ENCODE results near the gene ADM2.
"Not testable (repeated sequence)": the region's sequence is repeated elsewhere in the genome, so short reads cannot be mapped to it uniquely, and the experiment has no call there.

ADM2 gene

GRCh38 chr22:50526834-50527801 is 45.8 kb downstream of the ADM2 start:
- no peak for DNase-seq

- DNase-seq: no peak
Measured at GRCh38 chr22:50527921-50528681, 46.8 kb downstream of the ADM2 start.

GRCh38 chr22:50528682-50529415 is 47.5 kb downstream of the ADM2 start:
- DNase-seq: peak; percentile 35

- no peak for DNase-seq
Measured at GRCh38 chr22:50529416-50529896, 48.1 kb downstream of the ADM2 start.

- DNase-seq: peak; percentile 69
Measured at GRCh38 chr22:50529897-50530579, 48.7 kb downstream of the ADM2 start, which contains the start of gene TYMP. TSS of gene TYMP (minus strand) at chr22:50530012. CDS start at chr22:50529709, 303 bp downstream.

GRCh38 chr22:50530580-50530876 is 49.2 kb downstream of the ADM2 start:
- DNase-seq: no peak

GRCh38 chr22:50530877-50531545 is 49.7 kb downstream of the ADM2 start:
- DNase-seq: peak; percentile 75

GRCh38 chr22:50531546-50531961 is 50.2 kb downstream of the ADM2 start:
- DNase-seq: peak; percentile 61

- DNase-seq: peak; percentile 59
Measured at GRCh38 chr22:50531962-50532674, 50.8 kb downstream of the ADM2 start.

GRCh38 chr22:50532824-50533796 is 51.8 kb downstream of the ADM2 start:
- no peak for DNase-seq

- not testable (repeated sequence) for DNase-seq
Measured at GRCh38 chr22:50533856-50534711, 52.7 kb downstream of the ADM2 start.

GRCh38 chr22:50535113-50535512 is 53.8 kb downstream of the ADM2 start:
- DNase-seq: no peak

Measured in NCI-H69 (cell line).